ENCODE results near the gene G0S2.
"Not testable (repeated sequence)": the region's sequence is repeated elsewhere in the genome, so short reads cannot be mapped to it uniquely, and the experiment has no call there.

- TF ChIP-seq CTCF, POLR2A (IDR thresholded peaks at IDR 0.05): not testable (repeated sequence)
These were observed 25.5 kb downstream of the G0S2 start for GRCh38 chr1:209700686-209701085.
